GM12878 (cell line): ENCODE data around the gene KRTAP5-4. TPM values are rescaled to one million over a fixed set of nuclear protein-coding genes. Genes with fewer than 3 reads are reported as not detected.
"Not testable (repeated sequence)": the region's sequence is repeated elsewhere in the genome, so short reads cannot be mapped to it uniquely, and the experiment has no call there.

Experiments
- ATAC-seq: fragments of 200-7000 bp; cut with Tn5 transposase; 3 replicates; pipeline ENCODE4 v1.9.1; 2020; ENCODE audit warnings: mild to moderate bottlenecking, moderate library complexity
- BruUV-seq: library from RNA; stranded (reverse); fragments of 400-500 nt; replicated peaks from 2 replicates; lab custom pipeline; 2021; lab: Mats Ljungman, UMichigan
- CTCF ChIA-PET: fragments of 300-600 bp; sonication (Branson Sonifier 250); formaldehyde crosslinking; extraction: SDS; loops from one replicate; lab custom pipeline; 2021; ENCODE audit warnings: inconsistent platforms; lab: Yijun Ruan, JAX
- POLR2A ChIA-PET: fragments of 350-600 bp; formaldehyde crosslinking; extraction: SDS; loops from one replicate; lab custom pipeline; 2021; ENCODE audit warnings: inconsistent platforms; lab: Charles Lee
- RAD21 ChIA-PET: fragments of 300-600 bp; sonication (Branson Sonifier 250); formaldehyde crosslinking; loops from one replicate; lab custom pipeline; 2023; ENCODE audit warnings: antibody characterized with exemption; ENCODE audit not compliant: unreplicated experiment; lab: Charles Lee
- SMC1A ChIA-PET: fragments of 300-600 bp; sonication (Branson Sonifier 250); formaldehyde crosslinking; loops from one replicate; lab custom pipeline; 2023; ENCODE audit not compliant: unreplicated experiment, uncharacterized antibody; lab: Charles Lee
- DNase-seq: peaks from one replicate; pipeline ENCODE4 v3.0.0-alpha.2; 2011; ENCODE audit warnings: low read depth, low spot score
- FAIRE-seq: peaks from 3 replicates; lab custom pipeline; 2011; peaks lifted over from hg19 to GRCh38; lab: Jason Lieb, UNC
- H2AFZ ChIP-seq: 2 replicates; pipeline ENCODE4 v1.6.0; 2011; ENCODE audit warnings: low read depth, low read length, control low read depth; ENCODE audit not compliant: control insufficient read depth
- H3K27ac ChIP-seq: 2 replicates; pipeline ENCODE4 v1.5.1; 2011; ENCODE audit warnings: control low read depth; ENCODE audit not compliant: control insufficient read depth, insufficient read depth
- H3K27me3 ChIP-seq, 2 experiments: replicated peaks in 1 of 2; 2 replicates each; pipeline versions ENCODE4 v1.6.0 to v1.6.1; 2011; ENCODE audit warnings: low read length in 1 of 2; ENCODE audit not compliant: control insufficient read depth in 2 of 2, insufficient read depth in 2 of 2
- H3K36me3 ChIP-seq, 2 experiments: 2 replicates each; pipeline ENCODE4 v1.5.1; 2011; ENCODE audit warnings: low read length in 1 of 2; ENCODE audit not compliant: control insufficient read depth in 2 of 2, insufficient read depth in 2 of 2
- H3K4me1 ChIP-seq: 2 replicates; pipeline ENCODE4 v1.6.1; 2011; ENCODE audit warnings: mild to moderate bottlenecking, low read length, moderate library complexity, mixed read lengths; ENCODE audit not compliant: control insufficient read depth, insufficient read depth
- H3K4me2 ChIP-seq: 2 replicates; pipeline ENCODE4 v1.6.0; 2011; ENCODE audit warnings: control low read depth; ENCODE audit not compliant: control insufficient read depth, insufficient read depth
- H3K4me3 ChIP-seq: fragments of 200-600 bp; sonication (generic); 2 replicates; pipeline ENCODE4 v1.5.1; 2016
- H3K79me2 ChIP-seq: 2 replicates; pipeline ENCODE4 v1.6.0; 2011; ENCODE audit warnings: low read length; ENCODE audit not compliant: control insufficient read depth, insufficient read depth
- H3K9ac ChIP-seq: 2 replicates; pipeline ENCODE4 v1.8.0; 2011; ENCODE audit warnings: low read length, control low read depth, mixed read lengths; ENCODE audit not compliant: control insufficient read depth, insufficient read depth
- H3K9me3 ChIP-seq: replicated peaks from 3 replicates; pipeline ENCODE4 v1.5.1; 2011; ENCODE audit warnings: mild to moderate bottlenecking, low read length; ENCODE audit not compliant: control insufficient read depth, insufficient read depth
- H4K20me1 ChIP-seq: 2 replicates; pipeline ENCODE4 v1.6.0; 2011; ENCODE audit not compliant: control insufficient read depth, insufficient read depth
- ETV6 ChIP-seq, 2 experiments: fragments of 450-650 bp in 1 of 2; IDR thresholded peaks in 1 of 2; conservative IDR thresholded peaks in 1 of 2; 2 replicates each; pipeline ENCODE4 v1.6.1; 2014; ENCODE audit warnings: antibody characterized with exemption in 1 of 2, borderline replicate concordance in 1 of 2, low read depth in 1 of 2, mild to moderate bottlenecking in 1 of 2, moderate library complexity in 1 of 2
- POU2F2 ChIP-seq: IDR thresholded peaks from 3 replicates; pipeline ENCODE4 v1.6.1; 2011; ENCODE audit warnings: low read depth, mild to moderate bottlenecking, low read length, borderline replicate concordance
- whole genome bisulfite sequencing: methylation state at CpG from one replicate; pipeline ENCODE4 v1.1.6; 2016; ENCODE audit warnings: low lambda C conversion rate; ENCODE audit not compliant: insufficient replicate concordance, insufficient coverage; ENCODE audit errors: missing lambda C conversion rate; 5-methylcytosine and 5-hydroxymethylcytosine counted together
- in situ Hi-C: fragments of 300-500 bp; cut with MboI; formaldehyde crosslinking; loops from 9 replicates; pipeline ENCODE4 v1.14.3; 2018; ENCODE audit warnings: mixed read lengths
- intact Hi-C: fragments of 100-400 bp; cut with micrococcal nuclease; formaldehyde crosslinking; loops from one replicate; pipeline ENCODE4 v1.14.2; 2022; ENCODE audit not compliant: unreplicated experiment
- polyA plus RNA-seq, 11 experiments: library from polyadenylated mRNA; depleted of rRNA in 4 of 11; unstranded in 6 of 11; stranded (reverse) in 5 of 11; fragments of >200 nt; fragmentation: Nextera tagmentation in 4 of 11; fragmentation: Illumina TruSeq in 1 of 11; extraction: Ambion mirVana in 4 of 11; extraction: Trizol in 1 of 11; gene quantifications; 1 replicate in 1 of 11; 2 replicates in 10 of 11; pipeline versions ENCODE4 v1.2.1 to v1.2.3, GENCODE V29; 2011 to 2016; ENCODE audit warnings: inconsistent platforms in 2 of 11, missing spikeins in 2 of 11, low read depth in 1 of 11
- total RNA-seq, 4 experiments: library from RNA; depleted of rRNA in 3 of 4; stranded (reverse); fragments of >200 nt in 3 of 4; fragmentation: Illumina TruSeq in 1 of 4; extraction: Trizol in 1 of 4; gene quantifications; 2 replicates each; pipeline versions ENCODE4 v1.2.1 to v1.2.3, GENCODE V29; 2013 to 2021

Gene KRTAP5-4
- total and polyA plus RNA-seq, 10 of the 15 experiments (the other 5 are each of a cell fraction or from before 2014, with no cell fraction given), result not detected

- TF ChIP-seq POU2F2 (no peak), ETV6 (conservative IDR thresholded peaks at IDR 0.05 in 1 of 2, IDR thresholded peaks at IDR 0.05 in 1 of 2; ENCODE audit: borderline replicate concordance in 1 of 2, low read depth in 1 of 2) (no peak)
These were observed 24.5 kb downstream of the KRTAP5-4 start (continued) for GRCh38 chr11:1597331-1597993.

- RAD21 ChIA-PET, H3K9ac ChIP-seq, POLR2A ChIA-PET, ATAC-seq, BruUV-seq, H3K27ac ChIP-seq, H3K27me3 ChIP-seq, CTCF ChIA-PET, H2AFZ ChIP-seq, H3K4me3 ChIP-seq, in situ Hi-C loops, H3K4me2 ChIP-seq, H3K4me1 ChIP-seq, intact Hi-C loops, FAIRE-seq, H3K9me3 ChIP-seq, DNase-seq, H4K20me1 ChIP-seq, H3K79me2 ChIP-seq, SMC1A ChIA-PET, H3K36me3 ChIP-seq: not testable (repeated sequence)
- 48% methylated on average over 19 of the region's 19 CpGs for WGBS
These were observed 25.3 kb downstream of the KRTAP5-4 start for GRCh38 chr11:1596576-1597121.

- ChIA-PET SMC1A (interaction anchor here (1.3 kb wide), 1 partner anchor 35 kb away, joined by 3 read pairs; no protein-coding TSS in a partner anchor), CTCF (interaction anchor here (1.0 to 2.8 kb wide), 4 partner anchors 21 to 57 kb away, joined by 3 to 12 read pairs (median 6); partner anchors contain the start of gene KRTAP5-5), RAD21 (interaction anchor here (1.2 kb wide), 1 partner anchor 49 kb away, joined by 3 read pairs; no protein-coding TSS in a partner anchor)
- H2AFZ ChIP-seq, BruUV-seq, H3K4me2 ChIP-seq, H3K9me3 ChIP-seq, H3K36me3 ChIP-seq, H4K20me1 ChIP-seq, H3K4me3 ChIP-seq, in situ Hi-C loops, H3K9ac ChIP-seq, H3K79me2 ChIP-seq, H3K27me3 ChIP-seq, H3K4me1 ChIP-seq, FAIRE-seq, DNase-seq, ATAC-seq, H3K27ac ChIP-seq, POLR2A ChIA-PET: not testable (repeated sequence)
- WGBS, result 59% methylated on average over 11 of the region's 11 CpGs
- intact Hi-C loops, result loop anchor here (1.0 kb wide), 1 partner anchor 33 kb away; the partner anchor contains the start of gene KRTAP5-5
These were observed 25.9 kb downstream of the KRTAP5-4 start for GRCh38 chr11:1595994-1596575.
